ENCODE results near the gene CMSS1.

Gene CMSS1

DNA sequence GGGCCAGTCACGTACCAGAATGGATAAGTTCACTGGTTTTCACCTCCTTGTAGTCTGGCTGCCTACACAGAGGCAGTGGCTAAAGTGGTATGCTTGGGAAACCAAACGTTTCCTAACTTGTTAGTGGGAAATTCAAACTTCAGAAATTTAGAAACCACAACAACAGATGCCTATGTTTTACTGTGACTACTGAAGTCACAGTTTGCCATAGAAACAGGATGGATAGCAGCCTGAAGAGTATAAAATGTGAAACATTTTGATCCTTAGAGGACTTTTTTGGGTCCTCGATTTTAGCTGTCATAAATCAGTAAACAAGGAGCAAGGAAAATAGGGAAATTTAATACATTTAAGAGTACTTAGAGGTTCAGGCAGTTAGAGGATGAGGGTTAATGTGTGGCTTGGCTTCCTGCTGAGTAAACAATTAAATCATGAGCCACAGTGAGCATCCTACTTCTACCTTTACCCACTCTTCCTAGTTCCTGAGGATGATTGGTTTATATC, 48.6 kb downstream of the CMSS1 start (continued):
- TF ChIP-seq, protein P1, sequence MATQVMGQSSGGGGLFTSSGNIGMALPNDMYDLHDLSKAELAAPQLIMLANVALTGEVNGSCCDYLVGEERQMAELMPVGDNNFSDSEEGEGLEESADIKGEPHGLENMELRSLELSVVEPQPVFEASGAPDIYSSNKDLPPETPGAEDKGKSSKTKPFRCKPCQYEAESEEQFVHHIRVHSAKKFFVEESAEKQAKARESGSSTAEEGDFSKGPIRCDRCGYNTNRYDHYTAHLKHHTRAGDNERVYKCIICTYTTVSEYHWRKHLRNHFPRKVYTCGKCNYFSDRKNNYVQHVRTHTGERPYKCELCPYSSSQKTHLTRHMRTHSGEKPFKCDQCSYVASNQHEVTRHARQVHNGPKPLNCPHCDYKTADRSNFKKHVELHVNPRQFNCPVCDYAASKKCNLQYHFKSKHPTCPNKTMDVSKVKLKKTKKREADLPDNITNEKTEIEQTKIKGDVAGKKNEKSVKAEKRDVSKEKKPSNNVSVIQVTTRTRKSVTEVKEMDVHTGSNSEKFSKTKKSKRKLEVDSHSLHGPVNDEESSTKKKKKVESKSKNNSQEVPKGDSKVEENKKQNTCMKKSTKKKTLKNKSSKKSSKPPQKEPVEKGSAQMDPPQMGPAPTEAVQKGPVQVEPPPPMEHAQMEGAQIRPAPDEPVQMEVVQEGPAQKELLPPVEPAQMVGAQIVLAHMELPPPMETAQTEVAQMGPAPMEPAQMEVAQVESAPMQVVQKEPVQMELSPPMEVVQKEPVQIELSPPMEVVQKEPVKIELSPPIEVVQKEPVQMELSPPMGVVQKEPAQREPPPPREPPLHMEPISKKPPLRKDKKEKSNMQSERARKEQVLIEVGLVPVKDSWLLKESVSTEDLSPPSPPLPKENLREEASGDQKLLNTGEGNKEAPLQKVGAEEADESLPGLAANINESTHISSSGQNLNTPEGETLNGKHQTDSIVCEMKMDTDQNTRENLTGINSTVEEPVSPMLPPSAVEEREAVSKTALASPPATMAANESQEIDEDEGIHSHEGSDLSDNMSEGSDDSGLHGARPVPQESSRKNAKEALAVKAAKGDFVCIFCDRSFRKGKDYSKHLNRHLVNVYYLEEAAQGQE (tag by site-specific recombination; IDR thresholded peaks at IDR 0.05): no peak
- no peak for TF ChIP-seq PBX3 (CRISPR knock-in tag; IDR thresholded peaks at IDR 0.05)
- TF ChIP-seq, protein P2, sequence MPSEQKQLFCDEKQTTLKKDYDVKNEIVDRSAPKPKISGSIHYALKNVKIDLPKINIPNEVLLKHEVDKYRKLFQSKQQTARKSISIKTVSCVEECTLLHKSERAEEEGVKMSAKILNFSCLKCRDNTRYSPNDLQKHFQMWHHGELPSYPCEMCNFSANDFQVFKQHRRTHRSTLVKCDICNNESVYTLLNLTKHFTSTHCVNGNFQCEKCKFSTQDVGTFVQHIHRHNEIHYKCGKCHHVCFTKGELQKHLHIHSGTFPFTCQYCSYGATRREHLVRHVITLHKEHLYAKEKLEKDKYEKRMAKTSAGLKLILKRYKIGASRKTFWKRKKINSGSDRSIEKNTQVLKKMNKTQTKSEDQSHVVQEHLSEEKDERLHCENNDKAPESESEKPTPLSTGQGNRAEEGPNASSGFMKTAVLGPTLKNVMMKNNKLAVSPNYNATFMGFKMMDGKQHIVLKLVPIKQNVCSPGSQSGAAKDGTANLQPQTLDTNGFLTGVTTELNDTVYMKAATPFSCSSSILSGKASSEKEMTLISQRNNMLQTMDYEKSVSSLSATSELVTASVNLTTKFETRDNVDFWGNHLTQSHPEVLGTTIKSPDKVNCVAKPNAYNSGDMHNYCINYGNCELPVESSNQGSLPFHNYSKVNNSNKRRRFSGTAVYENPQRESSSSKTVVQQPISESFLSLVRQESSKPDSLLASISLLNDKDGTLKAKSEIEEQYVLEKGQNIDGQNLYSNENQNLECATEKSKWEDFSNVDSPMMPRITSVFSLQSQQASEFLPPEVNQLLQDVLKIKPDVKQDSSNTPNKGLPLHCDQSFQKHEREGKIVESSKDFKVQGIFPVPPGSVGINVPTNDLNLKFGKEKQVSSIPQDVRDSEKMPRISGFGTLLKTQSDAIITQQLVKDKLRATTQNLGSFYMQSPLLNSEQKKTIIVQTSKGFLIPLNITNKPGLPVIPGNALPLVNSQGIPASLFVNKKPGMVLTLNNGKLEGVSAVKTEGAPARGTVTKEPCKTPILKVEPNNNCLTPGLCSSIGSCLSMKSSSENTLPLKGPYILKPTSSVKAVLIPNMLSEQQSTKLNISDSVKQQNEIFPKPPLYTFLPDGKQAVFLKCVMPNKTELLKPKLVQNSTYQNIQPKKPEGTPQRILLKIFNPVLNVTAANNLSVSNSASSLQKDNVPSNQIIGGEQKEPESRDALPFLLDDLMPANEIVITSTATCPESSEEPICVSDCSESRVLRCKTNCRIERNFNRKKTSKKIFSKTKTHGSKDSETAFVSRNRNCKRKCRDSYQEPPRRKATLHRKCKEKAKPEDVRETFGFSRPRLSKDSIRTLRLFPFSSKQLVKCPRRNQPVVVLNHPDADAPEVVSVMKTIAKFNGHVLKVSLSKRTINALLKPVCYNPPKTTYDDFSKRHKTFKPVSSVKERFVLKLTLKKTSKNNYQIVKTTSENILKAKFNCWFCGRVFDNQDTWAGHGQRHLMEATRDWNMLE (tag by site-specific recombination; conservative IDR thresholded peaks at IDR 0.05; ENCODE audit: low read depth): no peak
- no peak for TF ChIP-seq PATZ1 (tag by site-specific recombination; IDR thresholded peaks at IDR 0.05)
- TF ChIP-seq, protein P3, sequence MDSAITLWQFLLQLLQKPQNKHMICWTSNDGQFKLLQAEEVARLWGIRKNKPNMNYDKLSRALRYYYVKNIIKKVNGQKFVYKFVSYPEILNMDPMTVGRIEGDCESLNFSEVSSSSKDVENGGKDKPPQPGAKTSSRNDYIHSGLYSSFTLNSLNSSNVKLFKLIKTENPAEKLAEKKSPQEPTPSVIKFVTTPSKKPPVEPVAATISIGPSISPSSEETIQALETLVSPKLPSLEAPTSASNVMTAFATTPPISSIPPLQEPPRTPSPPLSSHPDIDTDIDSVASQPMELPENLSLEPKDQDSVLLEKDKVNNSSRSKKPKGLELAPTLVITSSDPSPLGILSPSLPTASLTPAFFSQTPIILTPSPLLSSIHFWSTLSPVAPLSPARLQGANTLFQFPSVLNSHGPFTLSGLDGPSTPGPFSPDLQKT (IDR thresholded peaks at IDR 0.05; ENCODE audit: borderline replicate concordance, low read depth, low read length): no peak
- no peak for TF ChIP-seq ZNF202 (tag by site-specific recombination; IDR thresholded peaks at IDR 0.05; ENCODE audit: borderline replicate concordance)
- TF ChIP-seq, protein P4, sequence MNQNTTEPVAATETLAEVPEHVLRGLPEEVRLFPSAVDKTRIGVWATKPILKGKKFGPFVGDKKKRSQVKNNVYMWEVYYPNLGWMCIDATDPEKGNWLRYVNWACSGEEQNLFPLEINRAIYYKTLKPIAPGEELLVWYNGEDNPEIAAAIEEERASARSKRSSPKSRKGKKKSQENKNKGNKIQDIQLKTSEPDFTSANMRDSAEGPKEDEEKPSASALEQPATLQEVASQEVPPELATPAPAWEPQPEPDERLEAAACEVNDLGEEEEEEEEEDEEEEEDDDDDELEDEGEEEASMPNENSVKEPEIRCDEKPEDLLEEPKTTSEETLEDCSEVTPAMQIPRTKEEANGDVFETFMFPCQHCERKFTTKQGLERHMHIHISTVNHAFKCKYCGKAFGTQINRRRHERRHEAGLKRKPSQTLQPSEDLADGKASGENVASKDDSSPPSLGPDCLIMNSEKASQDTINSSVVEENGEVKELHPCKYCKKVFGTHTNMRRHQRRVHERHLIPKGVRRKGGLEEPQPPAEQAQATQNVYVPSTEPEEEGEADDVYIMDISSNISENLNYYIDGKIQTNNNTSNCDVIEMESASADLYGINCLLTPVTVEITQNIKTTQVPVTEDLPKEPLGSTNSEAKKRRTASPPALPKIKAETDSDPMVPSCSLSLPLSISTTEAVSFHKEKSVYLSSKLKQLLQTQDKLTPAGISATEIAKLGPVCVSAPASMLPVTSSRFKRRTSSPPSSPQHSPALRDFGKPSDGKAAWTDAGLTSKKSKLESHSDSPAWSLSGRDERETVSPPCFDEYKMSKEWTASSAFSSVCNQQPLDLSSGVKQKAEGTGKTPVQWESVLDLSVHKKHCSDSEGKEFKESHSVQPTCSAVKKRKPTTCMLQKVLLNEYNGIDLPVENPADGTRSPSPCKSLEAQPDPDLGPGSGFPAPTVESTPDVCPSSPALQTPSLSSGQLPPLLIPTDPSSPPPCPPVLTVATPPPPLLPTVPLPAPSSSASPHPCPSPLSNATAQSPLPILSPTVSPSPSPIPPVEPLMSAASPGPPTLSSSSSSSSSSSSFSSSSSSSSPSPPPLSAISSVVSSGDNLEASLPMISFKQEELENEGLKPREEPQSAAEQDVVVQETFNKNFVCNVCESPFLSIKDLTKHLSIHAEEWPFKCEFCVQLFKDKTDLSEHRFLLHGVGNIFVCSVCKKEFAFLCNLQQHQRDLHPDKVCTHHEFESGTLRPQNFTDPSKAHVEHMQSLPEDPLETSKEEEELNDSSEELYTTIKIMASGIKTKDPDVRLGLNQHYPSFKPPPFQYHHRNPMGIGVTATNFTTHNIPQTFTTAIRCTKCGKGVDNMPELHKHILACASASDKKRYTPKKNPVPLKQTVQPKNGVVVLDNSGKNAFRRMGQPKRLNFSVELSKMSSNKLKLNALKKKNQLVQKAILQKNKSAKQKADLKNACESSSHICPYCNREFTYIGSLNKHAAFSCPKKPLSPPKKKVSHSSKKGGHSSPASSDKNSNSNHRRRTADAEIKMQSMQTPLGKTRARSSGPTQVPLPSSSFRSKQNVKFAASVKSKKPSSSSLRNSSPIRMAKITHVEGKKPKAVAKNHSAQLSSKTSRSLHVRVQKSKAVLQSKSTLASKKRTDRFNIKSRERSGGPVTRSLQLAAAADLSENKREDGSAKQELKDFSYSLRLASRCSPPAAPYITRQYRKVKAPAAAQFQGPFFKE (tag by site-specific recombination; IDR thresholded peaks at IDR 0.05; ENCODE audit: borderline replicate concordance): no peak
- no peak for TF ChIP-seq YY2 (tag by site-specific recombination; IDR thresholded peaks at IDR 0.05)
- no peak for TF ChIP-seq ZNF48 (tag by site-specific recombination; IDR thresholded peaks at IDR 0.05)
- TF ChIP-seq ZNF677 (tag by site-specific recombination; IDR thresholded peaks at IDR 0.05): no peak
- TF ChIP-seq GLI2 (tag by site-specific recombination; IDR thresholded peaks at IDR 0.05; ENCODE audit: borderline replicate concordance, low read depth): no peak
- TF ChIP-seq OVOL3 (tag by site-specific recombination; IDR thresholded peaks at IDR 0.05): 0 out of 2 replicates have a peak, but pooled peaks have one; percentile 15
- TF ChIP-seq ZNF19 (tag by site-specific recombination; IDR thresholded peaks at IDR 0.05; ENCODE audit: low read depth): no peak
- TF ChIP-seq ZBTB44 (tag by site-specific recombination; IDR thresholded peaks at IDR 0.05): no peak; the same call in 1 of the 2 replicates
- TF ChIP-seq ZNF501 (tag by site-specific recombination; IDR thresholded peaks at IDR 0.05): 0 out of 2 replicates have a peak, but pooled peaks have one; percentile 29
- peak; percentile 42; the same call in 1 of the 2 replicates for TF ChIP-seq ZNF366 (tag by site-specific recombination; conservative IDR thresholded peaks at IDR 0.05)
